WI38 (cell line): Measurements from ENCODE around the gene DAZL.

Source experiments
- H3K4me3 ChIP-seq: 2 replicates; pipeline ENCODE4 v1.5.1; 2011; ENCODE audit warnings: low read depth, mild to moderate bottlenecking, control low read depth, low read length
- TF ChIP-seq, protein P1 (sequence below): IDR thresholded peaks from 2 replicates; pipeline ENCODE4 v1.5.1; 2012; ENCODE audit warnings: low read depth, mild to moderate bottlenecking, control low read depth, low read length

Gene DAZL

DNA sequence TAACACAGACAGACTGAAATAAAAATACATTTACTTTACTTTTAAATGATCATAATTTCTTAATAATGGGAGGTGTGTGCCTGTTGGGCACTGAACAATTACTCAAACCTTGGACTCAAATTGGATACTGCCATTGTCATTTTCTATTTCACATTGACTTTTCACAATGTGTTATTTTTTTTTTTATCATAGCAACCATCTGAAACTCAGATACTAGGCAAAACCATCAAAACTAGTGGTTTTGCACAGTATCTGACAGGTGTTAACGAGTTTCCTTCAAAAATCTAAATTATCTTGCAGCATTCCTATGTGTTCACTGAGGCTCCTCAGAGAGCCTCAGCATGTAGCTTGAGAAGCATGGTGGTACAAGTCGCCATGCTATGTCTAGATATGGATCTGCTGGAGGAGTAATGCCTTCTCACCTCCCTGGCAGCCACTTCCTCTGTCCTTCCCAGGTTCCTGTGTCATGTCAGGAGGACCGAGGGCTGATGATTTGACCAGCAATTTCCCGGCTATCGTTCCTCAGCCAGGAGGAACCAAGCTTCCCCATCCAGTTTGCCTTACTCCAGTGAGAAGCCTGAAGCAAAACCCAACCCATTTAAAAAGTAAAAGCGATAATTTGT is 61.9 kb downstream of the DAZL start:
- TF ChIP-seq, protein P1, sequence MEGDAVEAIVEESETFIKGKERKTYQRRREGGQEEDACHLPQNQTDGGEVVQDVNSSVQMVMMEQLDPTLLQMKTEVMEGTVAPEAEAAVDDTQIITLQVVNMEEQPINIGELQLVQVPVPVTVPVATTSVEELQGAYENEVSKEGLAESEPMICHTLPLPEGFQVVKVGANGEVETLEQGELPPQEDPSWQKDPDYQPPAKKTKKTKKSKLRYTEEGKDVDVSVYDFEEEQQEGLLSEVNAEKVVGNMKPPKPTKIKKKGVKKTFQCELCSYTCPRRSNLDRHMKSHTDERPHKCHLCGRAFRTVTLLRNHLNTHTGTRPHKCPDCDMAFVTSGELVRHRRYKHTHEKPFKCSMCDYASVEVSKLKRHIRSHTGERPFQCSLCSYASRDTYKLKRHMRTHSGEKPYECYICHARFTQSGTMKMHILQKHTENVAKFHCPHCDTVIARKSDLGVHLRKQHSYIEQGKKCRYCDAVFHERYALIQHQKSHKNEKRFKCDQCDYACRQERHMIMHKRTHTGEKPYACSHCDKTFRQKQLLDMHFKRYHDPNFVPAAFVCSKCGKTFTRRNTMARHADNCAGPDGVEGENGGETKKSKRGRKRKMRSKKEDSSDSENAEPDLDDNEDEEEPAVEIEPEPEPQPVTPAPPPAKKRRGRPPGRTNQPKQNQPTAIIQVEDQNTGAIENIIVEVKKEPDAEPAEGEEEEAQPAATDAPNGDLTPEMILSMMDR = no peak
- no peak overlapping the region for H3K4me3 ChIP-seq

DNA sequence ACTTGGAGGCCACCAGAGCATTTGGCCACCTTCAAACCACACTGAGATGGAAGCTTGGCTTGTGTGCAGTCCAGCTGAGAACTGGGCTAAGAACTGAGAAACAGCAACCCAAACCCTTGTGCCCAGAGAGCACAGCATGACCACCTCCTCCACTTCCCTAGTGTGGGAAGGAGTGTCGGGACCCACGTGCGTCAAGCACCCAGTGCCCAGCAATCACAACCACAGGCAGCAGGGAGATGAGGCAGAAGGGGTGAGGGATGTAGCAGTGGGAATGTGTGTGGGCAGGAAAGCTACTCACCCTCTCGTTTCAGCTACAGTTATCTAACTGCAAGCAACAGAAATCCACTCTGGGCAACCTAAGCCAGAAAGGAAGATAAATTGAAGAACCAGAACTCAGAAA is 66.7 kb downstream of the DAZL start:
- H3K4me3 ChIP-seq = no peak overlapping the region
- TF ChIP-seq, protein P1 = no peak

DNA sequence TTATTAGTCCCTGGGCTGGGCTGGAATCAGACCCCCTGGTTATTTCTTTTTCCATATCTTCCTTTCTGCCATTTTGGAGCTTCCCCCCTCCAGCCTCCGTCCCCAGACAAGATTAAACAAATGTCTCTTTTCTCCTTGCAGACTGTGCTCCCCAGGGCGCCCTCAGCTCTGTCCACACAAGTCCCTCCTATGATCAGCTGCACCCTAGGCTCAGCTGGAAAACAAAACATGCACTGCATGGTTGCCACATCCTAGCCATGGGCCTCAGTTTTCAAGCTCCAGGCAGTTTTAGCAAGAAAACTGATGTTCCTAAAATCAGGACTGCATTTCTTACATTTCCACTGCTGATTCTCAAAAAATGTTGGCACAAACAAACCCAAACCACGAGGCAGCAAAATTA is 68.2 kb downstream of the DAZL start:
- H3K4me3 ChIP-seq = no peak overlapping the region
- TF ChIP-seq, protein P1 = no peak
